ENCODE data around the gene PRX. TPM values are rescaled to one million over a fixed set of nuclear protein-coding genes. Genes with fewer than 3 reads are reported as not detected.

Gene PRX
- total and polyA plus RNA-seq, 2 of the 13 experiments (the other 11 are each of a cell fraction or from before 2014, with no cell fraction given), result 0.66 TPM

DNA sequence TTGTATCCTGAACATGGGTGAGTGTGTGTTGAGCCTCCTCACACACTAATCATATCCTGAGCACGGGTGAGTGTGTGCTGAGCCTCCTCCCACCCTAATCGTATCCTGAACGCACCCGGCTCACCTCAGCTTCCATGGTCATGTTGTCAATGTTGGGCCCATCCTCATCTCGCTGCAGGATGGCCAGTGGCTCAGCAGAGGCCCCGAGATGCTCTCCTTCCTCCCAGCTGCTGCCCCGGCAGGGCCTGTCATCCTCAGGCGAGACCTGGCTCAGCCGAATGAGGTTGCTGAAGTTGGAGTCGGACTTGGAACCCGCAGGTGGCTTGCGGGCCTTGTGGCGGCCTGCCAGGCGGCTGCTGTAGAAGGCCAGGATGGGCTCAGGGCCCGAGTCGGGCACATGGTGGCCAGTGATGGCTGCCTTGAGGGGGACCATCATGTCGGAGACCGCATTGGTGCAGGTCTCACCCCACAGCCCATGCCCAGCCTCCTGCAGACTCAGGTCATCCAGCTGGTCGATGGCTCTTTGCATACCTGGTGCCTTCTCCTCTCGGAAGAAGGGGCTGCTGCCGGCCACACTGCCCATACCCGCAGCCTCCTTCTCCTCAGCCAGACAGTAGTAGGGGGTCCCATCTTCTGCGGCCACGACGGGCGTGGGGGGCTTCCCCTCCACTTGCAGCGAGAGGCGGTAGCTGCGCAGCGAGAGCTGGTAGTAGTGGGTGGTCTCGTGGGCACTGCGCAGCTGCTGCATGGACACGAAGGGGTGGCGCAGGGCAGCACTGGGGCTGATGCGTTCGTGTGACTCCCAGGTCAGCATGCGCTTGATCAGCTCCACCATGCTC, 32.8 kb downstream of the PRX start:
- in situ Hi-C loops (cut with HindIII; ENCODE audit: extremely low pct_ligation_motif_present, low pct_unique_long_range_greater_than_20kb), result no loop called here
- intact Hi-C loops (cut with micrococcal nuclease; ENCODE audit: unreplicated experiment), result no loop called here
- peaks cover 8% of the 10 kb centered on the region; the same call in 1 of the 2 replicates for H3K4me1 ChIP-seq (ENCODE audit: insufficient read depth, low read length)
- BruUV-seq (replicated peaks), result no TSS peak
- DNase-seq (ENCODE audit: low spot score), result no peak
- no peak for FAIRE-seq
- no peak overlapping the region for H3K4me2 ChIP-seq (ENCODE audit: low read depth, low read length)
- CTCF ChIA-PET (ENCODE audit: low intra/inter-chr PET ratio, low total read pairs), result no interaction called here
- H4K20me1 ChIP-seq (ENCODE audit: insufficient read depth, low read length), result no peaks in the 10 kb centered on the region
- no peak overlapping the region for H3K4me3 ChIP-seq (replicated peaks in 1 of 3; ENCODE audit: insufficient read depth in 1 of 3, low read depth in 2 of 3, low read length in 3 of 3)
- no peaks in the 10 kb centered on the region for H3K79me2 ChIP-seq (ENCODE audit: insufficient read depth, low read length)
- H3K9ac ChIP-seq (ENCODE audit: insufficient read depth, low read depth, low read length), result no peak overlapping the region
- H3K27me3 ChIP-seq (ENCODE audit: control insufficient read depth in 1 of 2, insufficient read depth in 2 of 2, low read length in 2 of 2), result no peaks in the 10 kb centered on the region
- WGBS (ENCODE audit: low lambda C conversion rate), result 90% methylated on average over 10 of the region's 37 CpGs
- no peaks in the 10 kb centered on the region for H3K9me3 ChIP-seq (ENCODE audit: low read length)
- no peaks in the 10 kb centered on the region; a peak in 1 of 5 replicates for H3K36me3 ChIP-seq (replicated peaks in 1 of 2; ENCODE audit: control insufficient read depth in 1 of 2, insufficient read depth in 2 of 2, low read length in 2 of 2)
- H3K27ac ChIP-seq (ENCODE audit: extremely low read length, insufficient read depth, low read length), result no peak overlapping the region
- TF ChIP-seq, protein P1, sequence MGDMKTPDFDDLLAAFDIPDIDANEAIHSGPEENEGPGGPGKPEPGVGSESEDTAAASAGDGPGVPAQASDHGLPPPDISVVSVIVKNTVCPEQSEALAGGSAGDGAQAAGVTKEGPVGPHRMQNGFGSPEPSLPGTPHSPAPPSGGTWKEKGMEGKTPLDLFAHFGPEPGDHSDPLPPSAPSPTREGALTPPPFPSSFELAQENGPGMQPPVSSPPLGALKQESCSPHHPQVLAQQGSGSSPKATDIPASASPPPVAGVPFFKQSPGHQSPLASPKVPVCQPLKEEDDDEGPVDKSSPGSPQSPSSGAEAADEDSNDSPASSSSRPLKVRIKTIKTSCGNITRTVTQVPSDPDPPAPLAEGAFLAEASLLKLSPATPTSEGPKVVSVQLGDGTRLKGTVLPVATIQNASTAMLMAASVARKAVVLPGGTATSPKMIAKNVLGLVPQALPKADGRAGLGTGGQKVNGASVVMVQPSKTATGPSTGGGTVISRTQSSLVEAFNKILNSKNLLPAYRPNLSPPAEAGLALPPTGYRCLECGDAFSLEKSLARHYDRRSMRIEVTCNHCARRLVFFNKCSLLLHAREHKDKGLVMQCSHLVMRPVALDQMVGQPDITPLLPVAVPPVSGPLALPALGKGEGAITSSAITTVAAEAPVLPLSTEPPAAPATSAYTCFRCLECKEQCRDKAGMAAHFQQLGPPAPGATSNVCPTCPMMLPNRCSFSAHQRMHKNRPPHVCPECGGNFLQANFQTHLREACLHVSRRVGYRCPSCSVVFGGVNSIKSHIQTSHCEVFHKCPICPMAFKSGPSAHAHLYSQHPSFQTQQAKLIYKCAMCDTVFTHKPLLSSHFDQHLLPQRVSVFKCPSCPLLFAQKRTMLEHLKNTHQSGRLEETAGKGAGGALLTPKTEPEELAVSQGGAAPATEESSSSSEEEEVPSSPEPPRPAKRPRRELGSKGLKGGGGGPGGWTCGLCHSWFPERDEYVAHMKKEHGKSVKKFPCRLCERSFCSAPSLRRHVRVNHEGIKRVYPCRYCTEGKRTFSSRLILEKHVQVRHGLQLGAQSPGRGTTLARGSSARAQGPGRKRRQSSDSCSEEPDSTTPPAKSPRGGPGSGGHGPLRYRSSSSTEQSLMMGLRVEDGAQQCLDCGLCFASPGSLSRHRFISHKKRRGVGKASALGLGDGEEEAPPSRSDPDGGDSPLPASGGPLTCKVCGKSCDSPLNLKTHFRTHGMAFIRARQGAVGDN (CRISPR knock-in tag; IDR thresholded peaks at IDR 0.05), result 0 out of 2 replicates have a peak, but pooled peaks have one; percentile 18
- TF ChIP-seq SIN3B (IDR thresholded peaks at IDR 0.05; ENCODE audit: low read length), result no peak
- TF ChIP-seq, protein P2, sequence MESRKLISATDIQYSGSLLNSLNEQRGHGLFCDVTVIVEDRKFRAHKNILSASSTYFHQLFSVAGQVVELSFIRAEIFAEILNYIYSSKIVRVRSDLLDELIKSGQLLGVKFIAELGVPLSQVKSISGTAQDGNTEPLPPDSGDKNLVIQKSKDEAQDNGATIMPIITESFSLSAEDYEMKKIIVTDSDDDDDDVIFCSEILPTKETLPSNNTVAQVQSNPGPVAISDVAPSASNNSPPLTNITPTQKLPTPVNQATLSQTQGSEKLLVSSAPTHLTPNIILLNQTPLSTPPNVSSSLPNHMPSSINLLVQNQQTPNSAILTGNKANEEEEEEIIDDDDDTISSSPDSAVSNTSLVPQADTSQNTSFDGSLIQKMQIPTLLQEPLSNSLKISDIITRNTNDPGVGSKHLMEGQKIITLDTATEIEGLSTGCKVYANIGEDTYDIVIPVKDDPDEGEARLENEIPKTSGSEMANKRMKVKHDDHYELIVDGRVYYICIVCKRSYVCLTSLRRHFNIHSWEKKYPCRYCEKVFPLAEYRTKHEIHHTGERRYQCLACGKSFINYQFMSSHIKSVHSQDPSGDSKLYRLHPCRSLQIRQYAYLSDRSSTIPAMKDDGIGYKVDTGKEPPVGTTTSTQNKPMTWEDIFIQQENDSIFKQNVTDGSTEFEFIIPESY (CRISPR knock-in tag; IDR thresholded peaks at IDR 0.05), result peak; percentile 40; the same call in 1 of the 2 replicates
- POLR2A ChIA-PET, result no interaction called here
- no peak for ATAC-seq
- no peak overlapping the region for H2AFZ ChIP-seq (ENCODE audit: low read length)

Measured in HepG2 (cell line).